GM12872 (cell line): ENCODE results near the gene SLC35F1.
A peak's percentile ranks its signal among the peaks of the same experiment; 100 is the strongest.

ENCODE experiments used
- CTCF ChIP-seq: IDR thresholded peaks from 3 replicates; pipeline ENCODE4 v1.5.1; 2011; ENCODE audit warnings: low read depth, mild to moderate bottlenecking, low read length, moderate library complexity; ENCODE audit not compliant: insufficient read depth

SLC35F1 gene

GRCh38 chr6:117974914-117975627, 68.0 kb downstream of the SLC35F1 start:
- TF ChIP-seq CTCF = no peak

DNA sequence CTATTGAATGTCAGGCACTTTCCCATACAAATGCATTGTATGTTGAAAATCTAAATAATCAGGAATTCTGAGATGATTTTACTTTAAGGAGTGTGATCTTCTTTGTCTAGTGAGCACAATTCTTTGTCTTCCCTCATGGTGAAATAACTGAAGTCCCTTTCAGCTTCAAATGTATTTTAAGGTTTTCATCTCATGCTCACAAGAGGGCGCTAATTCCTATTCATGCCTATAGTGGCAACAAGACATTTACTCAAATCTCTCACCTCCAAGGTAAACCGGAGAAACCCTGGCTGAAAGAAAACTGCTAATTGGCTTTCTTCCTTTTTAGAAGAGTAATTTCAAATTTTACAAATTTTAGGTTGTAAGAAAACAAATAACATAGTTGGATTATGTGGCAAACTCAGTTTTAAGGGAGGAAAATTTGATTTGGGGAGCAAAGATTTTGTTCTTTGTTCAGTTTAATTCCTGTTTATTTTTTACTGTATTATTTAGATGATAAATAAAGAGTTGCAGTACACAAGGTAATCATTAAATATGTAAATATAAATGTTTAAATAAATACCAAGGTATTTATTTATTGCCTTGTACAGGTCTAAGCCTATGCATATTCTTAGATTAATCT, 69.1 kb downstream of the SLC35F1 start:
- TF ChIP-seq CTCF = peak; percentile 65

GRCh38 chr6:117985916-117986315, 78.9 kb downstream of the SLC35F1 start:
- TF ChIP-seq CTCF = no peak

GRCh38 chr6:117986396-117986795, 79.3 kb downstream of the SLC35F1 start:
- no peak for TF ChIP-seq CTCF

- TF ChIP-seq CTCF = no peak
These were observed 82.0 kb downstream of the SLC35F1 start for GRCh38 chr6:117989086-117989485.

GRCh38 chr6:117990151-117990550, 83.1 kb downstream of the SLC35F1 start:
- TF ChIP-seq CTCF = no peak

- TF ChIP-seq CTCF = no peak
These were observed 85.8 kb downstream of the SLC35F1 start for GRCh38 chr6:117992856-117993255.
